Fibroblast of lung (primary cell): ENCODE results near the gene PRSS53. TPM values are rescaled to one million over a fixed set of nuclear protein-coding genes. Genes with fewer than 3 reads are reported as not detected.

Source experiments
- DNase-seq, 2 donors: peaks; one replicate each; pipeline versions ENCODE4 v3.0.0 to v3.0.0-alpha.2; 2010; ENCODE audit warnings: low read depth in 2 of 2
- H2AFZ ChIP-seq: 2 replicates; pipeline ENCODE4 v1.5.1; 2012; ENCODE audit warnings: low read length, control low read depth, inconsistent platforms
- H3K27ac ChIP-seq: 2 replicates; pipeline ENCODE4 v1.5.1; 2011; ENCODE audit warnings: low read length, control low read depth; ENCODE audit not compliant: insufficient read depth
- H3K27me3 ChIP-seq: 2 replicates; pipeline ENCODE4 v1.5.1; 2011; ENCODE audit warnings: mild to moderate bottlenecking, low read length; ENCODE audit not compliant: control insufficient read depth, insufficient read depth
- H3K36me3 ChIP-seq: 2 replicates; pipeline ENCODE4 v1.5.1; 2011; ENCODE audit warnings: low read length; ENCODE audit not compliant: control insufficient read depth, insufficient read depth
- H3K4me1 ChIP-seq: 2 replicates; pipeline ENCODE4 v1.5.1; 2011; ENCODE audit warnings: low read length; ENCODE audit not compliant: control insufficient read depth, insufficient read depth; ENCODE audit errors: extremely low read depth
- H3K4me2 ChIP-seq: 2 replicates; pipeline ENCODE4 v1.5.1; 2011; ENCODE audit warnings: low read length, control low read depth; ENCODE audit not compliant: insufficient read depth; ENCODE audit errors: extremely low read depth
- H3K4me3 ChIP-seq, 4 experiments: fragments of 200-600 bp in 1 of 4; sonication (generic) in 1 of 4; replicated peaks in 1 of 4; 2 replicates each; pipeline ENCODE4 v1.5.1; 2011 to 2016; ENCODE audit warnings: low read length in 4 of 4, low read depth in 3 of 4, mild to moderate bottlenecking in 3 of 4, control low read depth in 2 of 4, inconsistent platforms in 1 of 4, mixed read lengths in 1 of 4; ENCODE audit not compliant: insufficient read depth in 1 of 4; ENCODE audit errors: control extremely low read depth in 1 of 4
- H3K79me2 ChIP-seq: 2 replicates; pipeline ENCODE4 v1.5.1; 2012; ENCODE audit warnings: mild to moderate bottlenecking, low read length, inconsistent platforms; ENCODE audit not compliant: control insufficient read depth, insufficient read depth
- H3K9ac ChIP-seq: 2 replicates; pipeline ENCODE4 v1.5.1; 2011; ENCODE audit warnings: mild to moderate bottlenecking, low read length, control low read depth; ENCODE audit not compliant: insufficient read depth
- H3K9me3 ChIP-seq: 2 replicates; pipeline ENCODE4 v1.5.1; 2012; ENCODE audit warnings: low read depth, low read length; ENCODE audit not compliant: control insufficient read depth, insufficient read depth
- H4K20me1 ChIP-seq: 2 replicates; pipeline ENCODE4 v1.5.1; 2011; ENCODE audit warnings: low read length; ENCODE audit not compliant: control insufficient read depth, insufficient read depth; ENCODE audit errors: extremely low read depth
- CTCF ChIP-seq, 2 donors: IDR thresholded peaks in 1 of 2; conservative IDR thresholded peaks in 1 of 2; 1 replicate in 1 of 2; 2 replicates in 1 of 2; pipeline ENCODE4 v1.5.1; 2011 to 2012; ENCODE audit warnings: low read length in 2 of 2, control low read depth in 1 of 2, inconsistent platforms in 1 of 2, low read depth in 1 of 2, mild to moderate bottlenecking in 1 of 2
- EZH2 ChIP-seq: IDR thresholded peaks from 2 replicates; pipeline ENCODE4 v1.5.1; 2012; ENCODE audit warnings: low read length, control low read depth, mild to moderate bottlenecking; ENCODE audit errors: missing control alignments
- polyA plus RNA-seq, 2 donors: library from polyadenylated mRNA; depleted of rRNA in 1 of 2; stranded (reverse) in 1 of 2; unstranded in 1 of 2; fragments of >200 nt; gene quantifications; 2 replicates each; pipeline ENCODE4 v1.2.1, GENCODE V29; 2011 to 2012; ENCODE audit warnings: missing spikeins in 1 of 2
- total RNA-seq: library from RNA; depleted of rRNA; stranded (reverse); fragments of >200 nt; gene quantifications from 2 replicates; pipeline ENCODE4 v1.2.1, GENCODE V29; 2014

The PRSS53 gene
- total and polyA plus RNA-seq, 2 donors (not counting 1 experiment from before 2014, with no cell fraction given) = 0.78 to 1.7 TPM

GRCh38 chr16:31125844-31126243 is 37.1 kb upstream of the PRSS53 start:
- no peak overlapping the region for H3K9ac ChIP-seq
- no peaks in the 10 kb centered on the region for H3K27me3 ChIP-seq
- H3K79me2 ChIP-seq = no peaks in the 10 kb centered on the region
- no peak overlapping the region for H3K27ac ChIP-seq
- H3K9me3 ChIP-seq = no peaks in the 10 kb centered on the region
- H3K4me2 ChIP-seq = no peak overlapping the region
- H4K20me1 ChIP-seq = no peaks in the 10 kb centered on the region
- H3K36me3 ChIP-seq = peaks cover 3% of the 10 kb centered on the region
- no peaks in the 10 kb centered on the region for H3K4me1 ChIP-seq
- no peak for TF ChIP-seq EZH2
- no peak for TF ChIP-seq CTCF (conservative IDR thresholded peaks at IDR 0.05 in 1 of 2, IDR thresholded peaks at IDR 0.05 in 1 of 2; ENCODE audit: low read depth in 1 of 2, low read length in 2 of 2)
- no peak for DNase-seq
- H3K4me3 ChIP-seq = no peak overlapping the region
- no peak overlapping the region for H2AFZ ChIP-seq

GRCh38 chr16:31120129-31120528 is 31.4 kb upstream of the PRSS53 start:
- no peak overlapping the region for H3K4me2 ChIP-seq
- H3K4me3 ChIP-seq = no peak overlapping the region
- TF ChIP-seq CTCF (conservative IDR thresholded peaks at IDR 0.05 in 1 of 2, IDR thresholded peaks at IDR 0.05 in 1 of 2; ENCODE audit: low read depth in 1 of 2, low read length in 2 of 2) (no peak), EZH2 (no peak)
- H3K79me2 ChIP-seq = peaks cover 15% of the 10 kb centered on the region
- no peak for DNase-seq
- H3K9me3 ChIP-seq = no peaks in the 10 kb centered on the region
- peaks cover 7% of the 10 kb centered on the region for H3K36me3 ChIP-seq
- no peaks in the 10 kb centered on the region for H3K27me3 ChIP-seq
- H2AFZ ChIP-seq = no peak overlapping the region
- no peak overlapping the region for H3K27ac ChIP-seq
- no peaks in the 10 kb centered on the region for H4K20me1 ChIP-seq
- H3K4me1 ChIP-seq = peaks cover 5% of the 10 kb centered on the region
- no peak overlapping the region for H3K9ac ChIP-seq

GRCh38 chr16:31118223-31119155 is 29.7 kb upstream of the PRSS53 start:
- no peak for TF ChIP-seq CTCF (conservative IDR thresholded peaks at IDR 0.05 in 1 of 2, IDR thresholded peaks at IDR 0.05 in 1 of 2; ENCODE audit: low read depth in 1 of 2, low read length in 2 of 2)
- no peak for TF ChIP-seq EZH2
- Histone ChIP-seq H3K79me2 (peaks cover 15% of the 10 kb centered on the region), H4K20me1 (no peaks in the 10 kb centered on the region), H3K9ac (peak overlapping the region; percentile 88), H3K27ac (peak overlapping the region; percentile 99), H3K36me3 (peaks cover 7% of the 10 kb centered on the region), H3K4me2 (peak overlapping the region; percentile 99), H3K4me1 (peaks cover 5% of the 10 kb centered on the region), H3K9me3 (no peaks in the 10 kb centered on the region), H3K4me3 (peak overlapping the region; percentile 87 to 96 (median 94)), H3K27me3 (no peaks in the 10 kb centered on the region), H2AFZ (peak overlapping the region; percentile 67)
- peak; percentile 52 to 69 for DNase-seq
